Measurements from ENCODE around the gene TBC1D25. TPM values are rescaled to one million over a fixed set of nuclear protein-coding genes. Genes with fewer than 3 reads are reported as not detected.
A peak's percentile ranks its signal among the peaks of the same experiment; 100 is the strongest.
"Not testable (repeated sequence)": the region's sequence is repeated elsewhere in the genome, so short reads cannot be mapped to it uniquely, and the experiment has no call there.

TBC1D25 gene
- total RNA-seq, 1 donor from 2014 or later = 7.4 TPM

- TF ChIP-seq CTCF (conservative IDR thresholded peaks at IDR 0.05; ENCODE audit: low read depth, low read length) = no peak
- DNase-seq (ENCODE audit: low read depth) = no peak
- H3K4me3 ChIP-seq (ENCODE audit: low read depth, low read length) = no peak overlapping the region
Observed at GRCh38 chrX:48533165-48533564, 6.3 kb upstream of the TBC1D25 start.

GRCh38 chrX:48538641-48539344 is 721 bp upstream of the TBC1D25 start:
- H3K4me3 ChIP-seq (ENCODE audit: low read depth, low read length) = peak overlapping the region; percentile 75
- TF ChIP-seq CTCF (conservative IDR thresholded peaks at IDR 0.05; ENCODE audit: low read depth, low read length) = no peak
- DNase-seq (ENCODE audit: low read depth) = no peak

GRCh38 chrX:48540028-48540375 is 488 bp downstream of the TBC1D25 start:
- no peak for TF ChIP-seq CTCF (conservative IDR thresholded peaks at IDR 0.05; ENCODE audit: low read depth, low read length)
- DNase-seq (ENCODE audit: low read depth) = no peak
- peak overlapping the region; percentile 75 for H3K4me3 ChIP-seq (ENCODE audit: low read depth, low read length)

- DNase-seq (ENCODE audit: low read depth) = no peak
- H3K4me3 ChIP-seq (ENCODE audit: low read depth, low read length) = peak overlapping the region; percentile 75
- TF ChIP-seq CTCF (conservative IDR thresholded peaks at IDR 0.05; ENCODE audit: low read depth, low read length) = no peak
Observed at GRCh38 chrX:48540480-48540879, 966 bp downstream of the TBC1D25 start.

GRCh38 chrX:48541140-48541814 is 1.8 kb downstream of the TBC1D25 start:
- no peak for TF ChIP-seq CTCF (conservative IDR thresholded peaks at IDR 0.05; ENCODE audit: low read depth, low read length)
- no peak overlapping the region for H3K4me3 ChIP-seq (ENCODE audit: low read depth, low read length)
- DNase-seq (ENCODE audit: low read depth) = no peak

GRCh38 chrX:48548871-48549270 is 9.4 kb downstream of the TBC1D25 start:
- no peak for DNase-seq (ENCODE audit: low read depth)
- H3K4me3 ChIP-seq (ENCODE audit: low read depth, low read length) = no peak overlapping the region
- no peak for TF ChIP-seq CTCF (conservative IDR thresholded peaks at IDR 0.05; ENCODE audit: low read depth, low read length)

GRCh38 chrX:48555731-48556325 is 16.3 kb downstream of the TBC1D25 start:
- H3K4me3 ChIP-seq (ENCODE audit: low read depth, low read length); DNase-seq (ENCODE audit: low read depth): not testable (repeated sequence)

Measured in epithelial cell of proximal tubule (primary cell).